Aorta (tissue), 4 donors: Measurements from ENCODE around the gene TSSK2. TPM values are rescaled to one million over a fixed set of nuclear protein-coding genes. Genes with fewer than 3 reads are reported as not detected.

Experiments used
- polyA plus RNA-seq, 2 donors: library from polyadenylated mRNA; stranded (reverse); fragments of 200-250 nt; gene quantifications; one replicate each; pipeline ENCODE4 v1.2.3, GENCODE V29; 2013
- total RNA-seq, 2 donors: library from RNA; stranded (reverse); fragmentation: NEBNext Ultra II Directional; extraction: Animal tissue kit (Norgen Biotek cat#: 25700); gene quantifications; one replicate each; pipeline ENCODE4 v1.2.1, GENCODE V29; 2021
- donor health status: healthy with polysubstance abuse.
- donor health status: Bipolar disorder and iron deficiency.
- donor health status: DM: no; HTN: no; CAD: no.
- donor health status: DM: yes; HTN: yes; CAD: no.

TSSK2 gene
- total and polyA plus RNA-seq, 4 donors, result 0.08 to 0.50 TPM; not detected in 2

Other genes starting within 250 kb of the TSSK2 start
- gene DGCR6, start 225.0 kb upstream of the TSSK2 start, total RNA-seq, result 1 to 10 TPM in 1 of 2 donors, under 1 TPM in 1; 0.88 to 1.7 TPM
- 1 to 10 TPM; 3.3 to 5.8 TPM for gene DGCR6, start 225.0 kb upstream of the TSSK2 start, polyA plus RNA-seq
- 1 to 10 TPM; 1.0 to 1.9 TPM for gene PRODH, start 195.0 kb upstream of the TSSK2 start, total RNA-seq
- gene PRODH, start 195.0 kb upstream of the TSSK2 start, polyA plus RNA-seq, result 1 to 10 TPM; 1.5 to 2.3 TPM
- 10 to 100 TPM; 37.0 to 43.5 TPM for gene DGCR2, start 8.9 kb upstream of the TSSK2 start, total RNA-seq
- 10 to 100 TPM; 19.7 to 27.4 TPM for gene DGCR2, start 8.9 kb upstream of the TSSK2 start, polyA plus RNA-seq
- 10 to 100 TPM; 11.9 to 13.0 TPM for gene ESS2, start 13.3 kb downstream of the TSSK2 start, total RNA-seq
- 10 to 100 TPM in 1 of 2 donors, 1 to 10 TPM in 1; 8.3 to 26.9 TPM for gene ESS2, start 13.3 kb downstream of the TSSK2 start, polyA plus RNA-seq
- gene GSC2, start 19.0 kb downstream of the TSSK2 start, total RNA-seq, result not detected
- gene GSC2, start 19.0 kb downstream of the TSSK2 start, polyA plus RNA-seq, result not detected
- gene SLC25A1, start 47.4 kb downstream of the TSSK2 start, total RNA-seq, result 10 to 100 TPM; 45.8 to 51.6 TPM
- gene SLC25A1, start 47.4 kb downstream of the TSSK2 start, polyA plus RNA-seq, result 10 to 100 TPM; 36.7 to 49.3 TPM
- 1 to 10 TPM; 7.9 to 8.1 TPM for gene CLTCL1, start 160.4 kb downstream of the TSSK2 start, total RNA-seq
- 1 to 10 TPM in 1 of 2 donors, under 1 TPM in 1; 0.25 to 6.0 TPM for gene CLTCL1, start 160.4 kb downstream of the TSSK2 start, polyA plus RNA-seq